WI38 (cell line): ENCODE measurements around the gene TLE7.

Experiments used
- H3K4me3 ChIP-seq: 2 replicates; pipeline ENCODE4 v1.5.1; 2011; ENCODE audit warnings: low read depth, mild to moderate bottlenecking, control low read depth, low read length
- CTCF ChIP-seq: IDR thresholded peaks from 2 replicates; pipeline ENCODE4 v1.5.1; 2012; ENCODE audit warnings: low read depth, mild to moderate bottlenecking, control low read depth, low read length

Gene TLE7

GRCh38 chr16:71432906-71433305 is 8.9 kb downstream of the TLE7 start:
- no peak overlapping the region for H3K4me3 ChIP-seq
- no peak for TF ChIP-seq CTCF

- no peak overlapping the region for H3K4me3 ChIP-seq
- TF ChIP-seq CTCF: no peak
Measured at GRCh38 chr16:71431991-71432390, 9.9 kb downstream of the TLE7 start.

- H3K4me3 ChIP-seq: no peak overlapping the region
- TF ChIP-seq CTCF: no peak
Measured at GRCh38 chr16:71431176-71431575, 10.7 kb downstream of the TLE7 start.

GRCh38 chr16:71430744-71431143 is 11.1 kb downstream of the TLE7 start:
- TF ChIP-seq CTCF: no peak

GRCh38 chr16:71429581-71429980 is 12.3 kb downstream of the TLE7 start:
- H3K4me3 ChIP-seq: no peak overlapping the region
- no peak for TF ChIP-seq CTCF

More at GRCh38 chr16:71430744-71431143, 11.1 kb downstream of the TLE7 start:
- H3K4me3 ChIP-seq: no peak overlapping the region

GRCh38 chr16:71428883-71429282 is 13.0 kb downstream of the TLE7 start:
- no peak overlapping the region for H3K4me3 ChIP-seq

GRCh38 chr16:71428385-71428784 is 13.5 kb downstream of the TLE7 start:
- TF ChIP-seq CTCF: no peak
- H3K4me3 ChIP-seq: no peak overlapping the region

More at GRCh38 chr16:71428883-71429282, 13.0 kb downstream of the TLE7 start:
- no peak for TF ChIP-seq CTCF
